NCI-H1105 (cell line): ENCODE results near the gene TADA3.
A peak's percentile ranks its signal among the peaks of the same experiment; 100 is the strongest.

ENCODE experiments used
- DNase-seq: peaks from one replicate; lab custom pipeline; 2025; lab: John Stamatoyannopoulos, UW

Gene TADA3

GRCh38 chr3:9792405-9793160 is at the start of gene TADA3, which contains the start of gene ARPC4:
Gene TADA3 (minus strand): TSS chr3:9792473. CDS start chr3:9791466, 1,007 bp downstream.
Gene ARPC4 (plus strand): TSS chr3:9793082. CDS start chr3:9793122, 40 bp downstream.
- peak; percentile 86 for DNase-seq

GRCh38 chr3:9841015-9841414 is 48.7 kb upstream of the TADA3 start:
- no peak for DNase-seq

- DNase-seq, result no peak
Measured at GRCh38 chr3:9838856-9839255, 46.6 kb upstream of the TADA3 start.

- DNase-seq, result no peak
Measured at GRCh38 chr3:9837701-9838582, 45.7 kb upstream of the TADA3 start.

DNA sequence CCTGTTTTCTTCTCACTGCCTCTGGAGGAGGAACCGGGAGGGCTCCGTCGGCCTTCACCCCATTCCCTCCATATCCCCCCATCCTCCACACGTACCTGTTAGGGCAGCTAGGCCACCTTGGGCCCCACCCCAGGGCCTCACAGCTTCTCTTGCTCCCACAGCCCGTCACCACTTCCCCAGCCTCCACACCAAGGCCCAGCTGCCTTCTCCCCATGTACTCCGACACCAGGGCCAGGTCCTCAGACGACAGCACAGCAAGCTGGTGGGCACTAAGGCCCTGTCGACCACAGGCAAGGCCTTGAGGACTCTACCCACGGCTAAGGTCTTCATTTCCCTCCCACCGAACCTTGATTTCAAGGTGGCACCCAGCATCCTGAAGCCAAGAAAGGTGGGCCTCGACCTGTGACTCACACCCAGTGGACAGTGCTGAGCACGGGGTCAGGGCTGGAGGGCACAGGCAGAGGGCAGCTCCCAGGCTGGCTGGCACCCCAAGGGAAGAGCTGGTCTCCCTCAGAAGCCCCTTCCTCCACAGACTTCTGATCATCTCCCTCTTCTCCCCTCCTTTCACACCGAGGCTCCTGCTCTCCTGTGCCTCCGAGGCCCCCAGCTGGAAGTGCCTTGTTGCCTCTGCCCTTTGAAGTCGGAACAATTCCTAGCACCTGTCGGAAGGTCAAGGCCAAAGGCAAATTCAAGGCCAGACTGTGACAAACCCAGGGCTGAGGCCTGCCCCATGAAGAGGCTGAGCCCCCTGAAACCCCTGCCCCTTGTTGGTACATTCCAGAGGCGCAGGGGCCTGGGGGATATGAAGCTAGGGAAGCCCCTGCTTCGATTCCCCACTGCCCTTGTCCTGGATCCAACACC is 42.5 kb upstream of the TADA3 start:
- no peak for DNase-seq

- no peak for DNase-seq
Measured at GRCh38 chr3:9833078-9833477, 40.8 kb upstream of the TADA3 start.

GRCh38 chr3:9831253-9831652 is 39.0 kb upstream of the TADA3 start:
- DNase-seq, result no peak

DNA sequence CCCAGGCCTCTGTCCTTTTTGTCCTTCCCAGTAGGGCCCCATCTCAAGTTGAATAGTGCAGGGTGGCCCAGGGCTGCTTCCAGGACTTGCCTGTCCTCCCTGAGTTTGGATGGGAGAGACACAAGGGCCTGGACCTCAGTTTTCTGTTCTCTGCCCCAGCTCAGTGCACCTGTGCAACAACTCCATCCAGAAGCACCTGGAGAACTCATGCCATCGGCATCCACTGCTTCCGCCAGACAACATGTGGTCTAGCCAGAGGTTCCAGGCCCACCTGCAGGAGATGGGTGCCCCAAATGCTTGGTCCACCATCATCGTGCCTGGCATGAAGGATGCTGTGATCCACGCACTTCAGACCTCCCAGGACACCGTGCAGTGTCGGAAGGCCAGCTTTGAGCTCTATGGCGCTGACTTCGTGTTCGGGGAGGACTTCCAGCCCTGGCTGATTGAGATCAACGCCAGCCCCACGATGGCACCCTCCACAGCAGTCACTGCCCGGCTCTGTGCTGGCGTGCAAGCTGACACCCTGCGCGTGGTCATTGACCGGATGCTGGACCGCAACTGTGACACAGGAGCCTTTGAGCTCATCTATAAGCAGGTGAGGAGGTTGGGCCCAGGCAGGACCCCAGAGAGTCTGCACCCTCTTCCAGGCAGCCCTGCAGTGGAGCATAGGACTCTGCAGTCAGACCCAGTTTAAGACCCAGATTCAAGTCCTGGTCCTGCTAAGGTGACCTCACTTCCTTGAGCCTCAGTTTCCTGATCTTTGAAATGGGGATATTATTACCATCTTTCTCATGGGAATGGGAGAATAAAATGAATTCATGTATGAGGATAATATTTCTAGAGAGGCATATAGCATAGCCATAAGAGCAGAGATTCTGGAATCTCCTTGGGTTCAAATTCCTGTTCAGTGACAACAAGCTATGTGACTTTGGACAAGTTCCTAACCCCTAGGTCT is 36.8 kb upstream of the TADA3 start:
- DNase-seq, result no peak

GRCh38 chr3:9826815-9827573 is 34.7 kb upstream of the TADA3 start:
- no peak for DNase-seq

DNA sequence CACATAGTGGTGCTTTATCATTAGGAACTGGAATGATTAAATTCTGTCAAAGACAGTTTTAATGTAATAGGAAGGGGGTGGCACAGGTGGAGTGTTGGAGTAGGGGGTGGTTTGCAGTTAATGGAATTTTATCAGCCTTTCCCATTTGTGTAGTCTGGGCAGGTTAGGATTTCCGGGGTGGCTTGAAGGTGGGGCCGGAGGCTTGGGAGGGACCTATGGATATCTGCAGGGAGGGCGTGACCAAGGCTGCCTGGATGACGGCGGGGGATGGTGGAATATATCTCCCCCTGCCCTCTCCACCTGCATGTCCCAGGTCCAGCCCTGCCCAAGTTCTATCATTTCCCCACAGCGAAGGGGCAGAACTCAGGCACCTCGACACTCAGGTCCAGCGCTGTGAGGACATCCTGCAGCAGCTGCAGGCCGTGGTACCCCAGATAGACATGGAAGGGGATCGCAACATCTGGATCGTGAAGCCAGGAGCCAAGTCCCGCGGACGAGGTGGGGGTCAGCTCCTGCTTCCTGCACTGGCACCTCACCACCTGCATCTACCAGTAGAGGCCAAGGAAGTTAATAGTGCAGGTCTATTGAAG is 33.3 kb upstream of the TADA3 start:
- no peak for DNase-seq

DNA sequence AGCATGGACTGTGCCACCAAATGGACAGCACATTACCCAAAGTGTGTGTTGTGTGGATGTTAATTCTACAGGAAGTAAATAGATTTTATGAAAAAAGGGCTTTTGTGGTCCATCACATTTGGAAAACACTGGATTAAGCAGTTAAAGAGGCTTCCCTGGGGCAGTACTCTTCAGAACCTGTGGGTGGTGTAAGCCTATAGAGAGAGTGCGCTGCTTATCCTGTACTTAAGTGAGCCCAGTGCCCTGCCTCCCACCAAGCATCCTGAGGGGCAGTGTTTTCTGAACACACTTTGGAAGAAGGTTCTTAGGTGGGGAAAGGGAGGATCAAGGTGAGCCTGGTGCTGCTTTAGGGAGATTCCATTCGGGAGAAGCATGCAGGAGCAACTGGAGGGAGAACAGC is 28.7 kb upstream of the TADA3 start:
- DNase-seq, result no peak

DNA sequence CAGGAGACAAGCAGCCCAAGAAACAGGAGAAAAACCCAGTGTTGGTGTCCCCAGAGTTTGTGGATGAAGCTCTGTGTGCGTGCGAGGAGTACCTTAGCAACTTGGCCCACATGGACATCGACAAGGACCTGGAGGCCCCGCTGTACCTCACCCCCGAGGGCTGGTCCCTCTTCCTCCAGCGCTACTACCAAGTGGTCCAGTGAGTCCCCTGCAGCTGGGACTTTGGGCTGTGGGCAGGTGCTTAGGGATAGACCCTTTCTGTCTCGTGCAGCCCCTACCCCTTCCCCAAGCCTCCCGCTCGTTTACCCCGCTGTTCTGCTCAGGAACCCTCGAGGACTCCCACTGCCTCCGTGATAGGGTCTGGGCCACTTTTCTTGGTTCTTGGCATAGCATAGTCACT is 28.3 kb upstream of the TADA3 start:
- no peak for DNase-seq

DNA sequence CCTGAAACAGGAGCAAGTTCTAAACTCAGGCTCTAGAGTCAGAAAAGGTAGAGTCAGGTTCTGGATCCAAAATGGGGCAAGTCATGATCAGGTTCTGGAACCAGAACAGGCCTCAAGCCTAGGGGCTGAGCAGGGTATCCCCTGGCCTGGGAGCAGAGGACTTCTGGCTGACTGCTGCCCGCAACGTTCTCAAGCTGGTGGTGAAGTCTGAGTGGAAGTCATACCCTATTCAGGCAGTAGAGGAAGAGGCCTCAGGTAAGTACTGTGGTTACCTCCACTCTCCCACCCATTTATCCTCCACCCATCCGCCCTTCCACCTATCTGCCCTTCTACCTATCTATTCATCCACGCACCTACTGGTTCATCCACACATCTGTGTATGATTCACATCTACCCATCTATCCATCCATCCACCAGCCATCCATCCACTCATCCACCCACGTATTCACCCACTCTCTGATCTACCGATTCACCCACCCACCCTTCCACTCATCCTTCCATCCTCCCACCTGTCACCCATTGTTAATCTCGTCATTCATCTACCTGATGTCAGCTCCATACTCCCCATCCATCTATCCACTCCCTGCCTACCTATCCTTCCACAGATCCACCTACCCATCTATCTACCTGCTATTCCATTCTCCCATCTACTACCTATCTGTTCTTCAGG is 26.5 kb upstream of the TADA3 start:
- DNase-seq, result no peak

GRCh38 chr3:9817436-9817835 is 25.2 kb upstream of the TADA3 start:
- no peak for DNase-seq

DNA sequence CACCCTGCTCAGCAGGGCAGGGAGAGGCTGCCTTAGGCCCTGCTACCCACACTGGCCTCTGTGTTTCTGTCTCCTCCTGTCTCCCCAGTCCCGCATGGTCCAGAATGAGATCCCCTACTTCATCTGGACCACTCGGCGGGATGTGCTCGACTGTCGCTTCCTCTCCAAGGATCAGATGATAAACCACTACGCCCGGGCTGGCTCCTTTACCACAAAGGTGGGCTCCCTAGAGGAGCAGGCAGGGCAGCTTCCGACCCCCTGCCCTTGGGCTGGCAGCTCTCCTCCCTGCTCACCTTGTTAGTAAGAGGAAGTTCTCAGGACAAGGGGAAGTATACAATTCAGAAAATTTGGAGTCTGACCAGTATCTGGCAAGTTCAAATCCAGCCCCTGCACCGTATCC is 23.7 kb upstream of the TADA3 start:
- no peak for DNase-seq

DNA sequence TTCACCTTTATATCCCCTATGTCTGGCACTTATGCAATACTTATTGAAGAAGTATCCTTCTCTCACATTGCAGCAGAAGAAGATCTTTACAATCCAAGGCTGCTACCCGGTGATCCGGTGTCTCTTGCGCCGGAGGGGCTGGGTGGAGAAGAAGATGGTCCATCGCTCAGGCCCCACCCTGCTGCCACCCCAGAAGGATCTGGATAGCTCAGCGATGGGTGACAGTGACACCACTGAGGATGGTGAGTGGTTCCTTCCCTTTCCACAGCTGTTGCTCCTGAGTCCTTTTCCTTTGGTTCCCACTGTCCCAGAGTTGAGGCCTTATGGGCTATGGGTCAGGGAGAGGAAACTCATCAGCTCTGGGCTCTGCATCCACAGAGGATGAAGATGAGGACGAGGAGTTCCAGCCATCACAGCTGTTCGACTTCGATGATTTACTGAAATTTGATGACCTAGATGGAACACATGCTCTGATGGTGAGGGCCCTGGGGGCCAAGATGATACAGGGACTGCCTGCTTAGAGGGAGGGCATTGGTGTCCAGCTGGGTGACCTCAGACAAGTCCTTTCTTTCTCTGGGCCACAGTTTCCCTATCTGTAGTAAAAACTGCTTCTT is 20.7 kb upstream of the TADA3 start:
- DNase-seq, result no peak

DNA sequence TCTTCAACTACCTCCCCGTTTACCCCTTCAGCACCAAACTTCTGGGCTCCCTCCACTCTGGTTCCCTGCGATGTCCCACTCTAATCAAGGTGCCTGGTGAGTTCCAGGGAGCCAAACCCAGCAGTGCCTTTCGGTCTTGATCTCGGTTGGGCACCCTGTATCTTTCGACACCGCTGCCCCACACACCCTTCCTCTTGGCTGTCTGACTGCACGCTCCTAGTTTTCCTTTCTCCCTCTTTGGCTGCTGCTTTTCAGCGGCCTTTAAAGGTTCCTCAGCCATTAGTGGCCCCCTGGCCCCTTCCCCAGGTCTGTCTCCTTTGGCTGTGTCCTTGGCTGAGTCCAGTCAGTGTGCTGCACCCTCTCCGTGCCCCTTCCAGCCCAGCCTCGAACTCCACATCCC is 18.6 kb upstream of the TADA3 start:
- DNase-seq, result no peak

DNA sequence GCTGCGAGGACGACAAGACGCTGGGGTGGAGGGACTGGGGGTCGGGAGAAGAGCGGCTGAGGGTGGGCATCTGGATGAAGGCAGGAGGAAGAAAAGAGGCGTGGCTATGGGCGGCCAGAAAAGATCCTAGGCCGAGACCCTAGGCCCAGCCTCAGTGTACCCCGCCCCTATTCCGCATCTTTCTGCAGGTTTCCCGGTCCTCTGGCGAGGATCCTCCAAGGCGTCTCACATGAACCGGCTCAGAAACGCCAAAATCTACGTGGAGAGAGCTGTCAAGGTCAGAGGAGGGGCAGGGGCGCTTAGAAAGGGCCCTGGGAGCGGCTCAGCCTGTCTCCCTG is 18.1 kb upstream of the TADA3 start:
- no peak for DNase-seq
